GM12874 (cell line): ENCODE data around the gene CD99L2.

Experiments
- TF ChIP-seq, protein P1 (sequence below): IDR thresholded peaks from 2 replicates; pipeline ENCODE4 v1.5.1; 2011; ENCODE audit warnings: low read depth, mild to moderate bottlenecking, control low read depth, low read length, moderate library complexity; ENCODE audit not compliant: insufficient read depth

The CD99L2 gene

DNA sequence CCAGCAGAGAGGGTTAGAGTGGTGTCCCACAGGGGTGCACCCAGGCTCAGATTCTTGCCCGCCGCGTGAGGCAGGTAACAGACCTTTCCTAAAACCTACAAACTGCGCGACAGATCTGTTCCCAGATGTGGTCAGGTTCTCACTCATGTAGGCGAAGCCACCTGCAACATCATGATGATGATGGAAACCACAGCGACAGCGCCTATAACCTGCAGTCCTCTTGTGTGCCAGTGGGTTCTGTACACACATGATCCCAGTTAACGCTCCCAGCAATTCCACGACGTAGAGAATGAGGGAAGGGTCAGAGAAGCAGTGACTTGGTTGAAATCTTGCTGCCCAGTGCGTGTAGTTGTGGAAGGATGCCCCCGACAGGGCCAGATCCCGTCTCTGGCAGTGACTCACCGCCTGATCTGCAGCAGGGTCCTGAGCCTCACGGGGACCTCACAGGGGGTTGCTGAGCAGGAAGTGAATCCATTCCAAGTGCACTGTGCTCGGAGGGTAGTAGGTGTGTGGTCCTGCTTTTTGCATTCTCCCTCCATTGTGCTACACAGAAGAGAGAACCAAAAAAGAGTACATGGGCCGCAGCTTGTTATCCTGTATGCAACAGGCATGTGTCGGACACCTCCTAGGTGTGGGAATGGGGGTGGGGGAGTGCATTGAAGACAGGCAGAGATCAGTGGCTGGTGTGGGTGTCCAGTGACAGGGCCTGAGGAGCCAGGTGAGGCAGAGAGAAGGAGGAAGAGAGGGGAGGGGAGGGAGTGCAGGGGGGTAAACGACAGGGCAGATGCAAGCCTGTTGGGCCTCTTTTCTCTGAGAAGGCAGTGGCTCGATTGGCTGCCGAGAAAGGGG is 138.7 kb downstream of the CD99L2 start:
- TF ChIP-seq, protein P1, sequence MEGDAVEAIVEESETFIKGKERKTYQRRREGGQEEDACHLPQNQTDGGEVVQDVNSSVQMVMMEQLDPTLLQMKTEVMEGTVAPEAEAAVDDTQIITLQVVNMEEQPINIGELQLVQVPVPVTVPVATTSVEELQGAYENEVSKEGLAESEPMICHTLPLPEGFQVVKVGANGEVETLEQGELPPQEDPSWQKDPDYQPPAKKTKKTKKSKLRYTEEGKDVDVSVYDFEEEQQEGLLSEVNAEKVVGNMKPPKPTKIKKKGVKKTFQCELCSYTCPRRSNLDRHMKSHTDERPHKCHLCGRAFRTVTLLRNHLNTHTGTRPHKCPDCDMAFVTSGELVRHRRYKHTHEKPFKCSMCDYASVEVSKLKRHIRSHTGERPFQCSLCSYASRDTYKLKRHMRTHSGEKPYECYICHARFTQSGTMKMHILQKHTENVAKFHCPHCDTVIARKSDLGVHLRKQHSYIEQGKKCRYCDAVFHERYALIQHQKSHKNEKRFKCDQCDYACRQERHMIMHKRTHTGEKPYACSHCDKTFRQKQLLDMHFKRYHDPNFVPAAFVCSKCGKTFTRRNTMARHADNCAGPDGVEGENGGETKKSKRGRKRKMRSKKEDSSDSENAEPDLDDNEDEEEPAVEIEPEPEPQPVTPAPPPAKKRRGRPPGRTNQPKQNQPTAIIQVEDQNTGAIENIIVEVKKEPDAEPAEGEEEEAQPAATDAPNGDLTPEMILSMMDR: no peak

DNA sequence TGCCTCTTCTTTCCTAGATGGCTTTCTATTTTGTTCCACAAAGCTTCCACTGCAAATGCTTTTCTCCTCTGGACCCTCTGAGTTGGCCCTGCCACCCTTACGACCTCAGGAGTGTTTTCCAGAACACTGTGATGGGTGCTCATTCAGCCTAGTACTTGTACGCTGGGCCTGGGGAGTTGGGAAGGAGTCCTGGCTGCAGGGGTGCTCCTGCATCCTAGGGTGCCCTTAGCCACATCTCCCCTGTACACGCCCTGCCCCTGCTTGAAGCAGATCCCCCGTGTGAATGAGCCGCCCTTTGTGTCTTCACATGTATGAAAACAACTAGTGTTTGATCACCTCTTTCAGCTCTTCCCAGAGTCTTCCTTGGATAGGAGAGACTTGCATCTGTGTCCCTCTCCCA is 141.1 kb downstream of the CD99L2 start:
- TF ChIP-seq, protein P1: no peak

DNA sequence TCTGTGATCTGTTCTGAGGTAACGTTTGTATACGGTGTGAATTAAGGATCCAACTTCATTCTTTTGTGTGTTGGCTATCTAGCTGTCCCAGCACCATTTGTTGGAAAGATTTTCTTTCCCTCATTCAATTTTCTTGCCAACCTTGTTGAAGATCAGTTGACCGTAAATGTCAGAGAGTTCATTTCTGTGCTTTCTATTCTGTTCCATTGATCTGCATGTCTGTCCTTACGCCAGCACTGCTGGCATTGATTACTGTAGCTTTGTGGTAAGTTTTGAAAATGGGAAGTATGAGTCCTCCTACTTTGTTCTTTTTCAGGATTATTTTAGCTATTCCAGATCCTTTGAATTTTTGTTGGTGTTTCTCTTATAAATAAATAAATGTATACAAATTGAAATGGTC is 144.5 kb downstream of the CD99L2 start:
- TF ChIP-seq, protein P1: no peak

DNA sequence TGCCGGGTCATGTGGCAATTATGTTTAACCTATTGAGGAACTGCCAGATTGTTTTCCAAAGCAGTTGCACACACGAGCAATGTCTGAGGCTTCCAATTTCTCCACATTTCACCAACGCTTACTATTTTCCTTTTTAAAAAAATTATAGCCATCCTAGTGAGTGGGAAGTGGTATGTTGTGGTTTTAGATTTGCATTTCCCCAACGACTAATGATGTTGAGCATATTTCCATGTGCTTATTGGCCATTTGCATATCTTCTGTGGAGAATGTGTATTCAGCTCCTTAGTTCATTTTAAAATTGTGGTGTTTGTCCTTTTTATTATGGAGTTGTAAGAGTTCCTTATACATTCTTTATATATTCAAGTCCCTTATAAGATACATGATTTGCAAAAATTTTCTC is 145.1 kb downstream of the CD99L2 start:
- TF ChIP-seq, protein P1: no peak

DNA sequence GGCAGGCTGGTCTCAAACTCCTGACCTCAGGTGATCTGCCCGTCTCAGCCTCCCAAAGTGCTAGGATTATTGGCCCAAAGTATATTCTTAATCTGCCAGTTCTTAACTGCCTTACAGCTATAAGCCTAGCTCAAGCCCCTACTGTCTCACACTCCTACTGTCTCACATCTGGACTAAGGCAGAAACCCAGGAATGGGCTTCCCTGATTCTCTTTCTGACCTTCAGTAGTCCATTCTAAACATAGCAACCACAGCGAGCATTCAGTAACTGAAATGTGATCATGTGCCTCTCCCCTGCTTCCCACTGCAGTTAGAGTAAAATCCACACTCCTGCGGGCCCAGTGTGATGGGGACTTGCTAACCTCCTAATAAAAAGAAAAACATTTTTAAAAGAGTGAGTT is 146.3 kb downstream of the CD99L2 start:
- TF ChIP-seq, protein P1: no peak

DNA sequence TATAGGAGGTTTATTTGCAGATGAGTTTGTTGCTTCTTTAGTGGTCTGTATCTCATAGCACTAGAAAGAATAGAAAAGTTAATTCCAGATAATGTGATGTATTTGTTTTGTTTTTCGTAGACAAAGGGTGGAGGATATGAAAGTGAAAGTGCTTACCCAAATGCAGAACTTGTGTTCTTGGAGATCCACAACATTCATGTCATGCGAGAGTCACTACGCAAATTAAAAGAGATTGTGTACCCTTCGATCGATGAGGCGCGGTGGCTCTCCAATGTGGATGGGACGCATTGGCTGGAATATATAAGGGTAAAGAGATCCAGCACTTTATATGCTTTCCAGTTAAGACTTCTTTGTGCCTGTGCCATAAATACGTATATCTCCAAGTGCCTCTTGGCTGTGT is 162.0 kb downstream of the CD99L2 start:
- TF ChIP-seq, protein P1: no peak

DNA sequence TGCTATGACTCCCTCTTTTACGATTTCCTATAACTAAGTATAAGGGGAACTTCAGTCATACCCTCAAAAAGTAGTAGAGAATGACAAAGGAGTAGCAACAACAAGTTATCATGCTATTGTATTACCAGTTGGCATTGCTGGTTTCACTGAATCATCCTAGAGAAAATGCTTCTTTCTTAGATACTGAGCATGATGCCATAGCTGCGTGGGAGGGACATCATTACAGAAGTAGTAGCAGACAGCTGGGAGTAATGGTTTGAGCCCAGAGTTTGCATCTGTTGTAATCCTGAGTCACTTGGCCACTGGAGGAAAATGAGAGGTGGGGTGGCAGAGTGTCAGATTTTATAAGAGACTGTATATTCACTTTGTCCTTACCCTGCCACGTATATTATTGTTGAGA is 166.7 kb downstream of the CD99L2 start:
- TF ChIP-seq, protein P1: no peak
